ENCODE measurements around the gene RAP1B. TPM values are rescaled to one million over a fixed set of nuclear protein-coding genes. Genes with fewer than 3 reads are reported as not detected.

Gene RAP1B
- total RNA-seq, 1 experiment from 2014 or later = 86.9 TPM

DNA sequence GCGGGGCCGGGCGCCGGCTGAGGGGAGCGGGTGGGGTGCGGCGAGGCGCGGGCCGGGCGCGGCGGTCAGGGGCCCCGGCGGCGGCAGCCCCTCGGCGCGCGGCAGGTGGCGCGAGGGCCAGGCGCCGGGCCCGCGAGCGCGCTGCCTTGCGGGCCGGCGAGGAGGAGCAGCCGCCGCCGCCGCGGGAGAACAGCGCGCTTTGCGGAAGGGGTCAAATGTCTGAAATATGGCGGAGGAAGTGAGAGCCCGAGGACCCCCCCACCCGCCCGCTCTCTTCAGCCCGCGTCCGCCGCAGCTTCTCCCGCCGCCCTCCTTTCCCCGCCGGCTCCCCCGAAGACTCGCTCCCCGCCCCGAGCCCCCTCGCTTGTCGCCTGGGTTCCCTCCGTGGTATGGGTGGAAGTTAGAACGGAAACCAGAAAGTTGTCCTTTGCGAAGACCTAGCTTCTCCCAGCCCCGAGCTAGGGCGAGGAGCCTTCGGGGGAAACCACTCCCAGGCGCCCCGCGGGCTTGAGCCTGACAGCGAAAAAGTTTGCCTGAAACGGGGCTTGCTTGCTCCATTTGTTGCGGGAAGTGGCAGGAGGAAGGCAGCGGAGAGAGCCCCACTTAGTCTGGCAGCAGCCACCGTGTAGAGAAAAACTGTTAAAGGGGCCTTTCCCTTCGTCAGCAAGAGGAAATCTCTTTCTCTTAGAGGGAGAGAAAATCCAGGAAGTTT is 551 bp downstream of the RAP1B start:
- Mint-ChIP-seq H3K4me1 (peaks cover 50% of the 10 kb centered on the region), H3K27me3 (ENCODE audit: low read depth) (no peaks in the 10 kb centered on the region), H3K4me3 (peak overlapping the region; percentile 87), H3K36me3 (peaks cover 7% of the 10 kb centered on the region), H3K27ac (no peak overlapping the region; the same call in 1 of the 2 replicates), H3K9me3 (peaks cover 3% of the 10 kb centered on the region)
- CTCF ChIA-PET = interaction anchor here (0.8 kb wide), 1 partner anchor 253 kb away, joined by 3 read pairs; no protein-coding TSS in a partner anchor
- TF ChIP-seq ZNF416 (CRISPR knock-in tag; IDR thresholded peaks at IDR 0.05) = no peak
- no peak for TF ChIP-seq JAZF1 (CRISPR knock-in tag; IDR thresholded peaks at IDR 0.05)
- TF ChIP-seq ZBTB43 (CRISPR knock-in tag; IDR thresholded peaks at IDR 0.05) = no peak
- no peak for TF ChIP-seq RELA (CRISPR knock-in tag; IDR thresholded peaks at IDR 0.05; ENCODE audit: borderline replicate concordance)
- TF ChIP-seq HMGA2 (CRISPR knock-in tag; IDR thresholded peaks at IDR 0.05) = no peak
- TF ChIP-seq EMX1 (CRISPR knock-in tag; IDR thresholded peaks at IDR 0.05) = no peak
- no peak for TF ChIP-seq TEAD1 (CRISPR knock-in tag; IDR thresholded peaks at IDR 0.05)
- no peak for TF ChIP-seq OVOL2 (CRISPR knock-in tag; IDR thresholded peaks at IDR 0.05; ENCODE audit: borderline replicate concordance)
- TF ChIP-seq SMAD4 (CRISPR knock-in tag; IDR thresholded peaks at IDR 0.05) = no peak
- TF ChIP-seq, protein P1, sequence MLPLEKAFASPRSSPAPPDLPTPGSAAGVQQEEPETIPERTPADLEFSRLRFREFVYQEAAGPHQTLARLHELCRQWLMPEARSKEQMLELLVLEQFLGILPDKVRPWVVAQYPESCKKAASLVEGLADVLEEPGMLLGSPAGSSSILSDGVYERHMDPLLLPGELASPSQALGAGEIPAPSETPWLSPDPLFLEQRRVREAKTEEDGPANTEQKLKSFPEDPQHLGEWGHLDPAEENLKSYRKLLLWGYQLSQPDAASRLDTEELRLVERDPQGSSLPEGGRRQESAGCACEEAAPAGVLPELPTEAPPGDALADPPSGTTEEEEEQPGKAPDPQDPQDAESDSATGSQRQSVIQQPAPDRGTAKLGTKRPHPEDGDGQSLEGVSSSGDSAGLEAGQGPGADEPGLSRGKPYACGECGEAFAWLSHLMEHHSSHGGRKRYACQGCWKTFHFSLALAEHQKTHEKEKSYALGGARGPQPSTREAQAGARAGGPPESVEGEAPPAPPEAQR (CRISPR knock-in tag; IDR thresholded peaks at IDR 0.05) = no peak
- no peak for TF ChIP-seq IRF2 (CRISPR knock-in tag; IDR thresholded peaks at IDR 0.05; ENCODE audit: borderline replicate concordance, low read depth)
- POLR2A ChIA-PET = interaction anchor here (1.0 to 1.5 kb wide), 4 partner anchors 17 to 1342 kb away, joined by 3 to 6 read pairs (median 4); partner anchors contain the start of gene CAND1
- ATAC-seq = peak; percentile 25
- DNase-seq (ENCODE audit: low spot score) = peak; percentile 63

GRCh38 chr12:68611806-68612160 is 1.1 kb downstream of the RAP1B start:
- POLR2A ChIA-PET = no interaction called here
- Mint-ChIP-seq H3K36me3 (peaks cover 7% of the 10 kb centered on the region), H3K27me3 (ENCODE audit: low read depth) (no peaks in the 10 kb centered on the region), H3K27ac (no peak overlapping the region), H3K4me1 (peaks cover 50% of the 10 kb centered on the region), H3K4me3 (peak overlapping the region; percentile 87), H3K9me3 (peaks cover 3% of the 10 kb centered on the region)
- CTCF ChIA-PET = no interaction called here
- DNase-seq (ENCODE audit: low spot score) (no peak), ATAC-seq (no peak)
- TF ChIP-seq CBFB (CRISPR knock-in tag; IDR thresholded peaks at IDR 0.05; ENCODE audit: low read depth) = no peak
- TF ChIP-seq SMAD3 (CRISPR knock-in tag; IDR thresholded peaks at IDR 0.05; ENCODE audit: borderline replicate concordance) = no peak
- no peak for TF ChIP-seq FOXJ3 (CRISPR knock-in tag; IDR thresholded peaks at IDR 0.05; ENCODE audit: borderline replicate concordance)

- no peak for DNase-seq (ENCODE audit: low spot score)
- H3K4me3 Mint-ChIP-seq = peak overlapping the region; percentile 87
- peaks cover 3% of the 10 kb centered on the region for H3K9me3 Mint-ChIP-seq
- no peak overlapping the region for H3K27ac Mint-ChIP-seq
- H3K36me3 Mint-ChIP-seq = peaks cover 7% of the 10 kb centered on the region
- ATAC-seq = no peak
- H3K27me3 Mint-ChIP-seq (ENCODE audit: low read depth) = no peaks in the 10 kb centered on the region
- TF ChIP-seq FOXP4 (CRISPR knock-in tag; IDR thresholded peaks at IDR 0.05) = no peak
- no peak for TF ChIP-seq MYBL2 (CRISPR knock-in tag; IDR thresholded peaks at IDR 0.05)
- TF ChIP-seq CBFB (CRISPR knock-in tag; IDR thresholded peaks at IDR 0.05; ENCODE audit: low read depth) = no peak
- no peak for TF ChIP-seq PRDM15 (CRISPR knock-in tag; IDR thresholded peaks at IDR 0.05)
- ChIA-PET CTCF (no interaction called here), POLR2A (no interaction called here)
- H3K4me1 Mint-ChIP-seq = peaks cover 51% of the 10 kb centered on the region
Measured at GRCh38 chr12:68612202-68612601, 1.5 kb downstream of the RAP1B start.
